AG04450 (cell line): ENCODE measurements around the gene IL1RN. TPM values are rescaled to one million over a fixed set of nuclear protein-coding genes. Genes with fewer than 3 reads are reported as not detected.

ENCODE experiments used
- CTCF ChIA-PET: fragments of 300-600, 350-600 bp; formaldehyde crosslinking; extraction: SDS; loops from one replicate; lab custom pipeline; 2022; ENCODE audit warnings: antibody characterized with exemption, inconsistent platforms; lab: Charles Lee
- POLR2A ChIA-PET: fragments of 350-600 bp; formaldehyde crosslinking; extraction: SDS; loops from one replicate; lab custom pipeline; 2021; ENCODE audit warnings: antibody characterized with exemption, inconsistent platforms; lab: Yijun Ruan, JAX
- DNase-seq: peaks from one replicate; pipeline ENCODE4 v3.0.0-alpha.2; 2011; ENCODE audit warnings: low read depth, low spot score
- H3K27ac ChIP-seq: one replicate; pipeline ENCODE4 v1.5.1; 2012; ENCODE audit warnings: low read depth, low read length, control low read depth
- H3K27me3 ChIP-seq: one replicate; pipeline ENCODE4 v1.6.0; 2012; ENCODE audit warnings: low read length; ENCODE audit not compliant: control insufficient read depth, insufficient read depth
- H3K4me3 ChIP-seq: 2 replicates; pipeline ENCODE4 v1.5.1; 2011; ENCODE audit warnings: mild to moderate bottlenecking, low read depth, low read length, control low read depth
- H3K9me3 ChIP-seq: 2 replicates; pipeline ENCODE4 v1.5.1; 2012; ENCODE audit warnings: low read length; ENCODE audit not compliant: control insufficient read depth, insufficient read depth
- polyA plus RNA-seq: library from polyadenylated mRNA; depleted of rRNA; stranded (reverse); fragments of >200 nt; gene quantifications from 2 replicates; pipeline ENCODE4 v1.2.3, GENCODE V29; 2011
- TF ChIP-seq, protein P1 (sequence below): IDR thresholded peaks from 2 replicates; pipeline ENCODE4 v1.5.1; 2011; ENCODE audit warnings: low read depth, low read length, control low read depth, inconsistent platforms

Gene IL1RN
- polyA plus RNA-seq, 1 experiment, result not detected

- Histone ChIP-seq H3K4me3 (no peak overlapping the region), H3K9me3 (no peaks in the 10 kb centered on the region), H3K27me3 (peaks cover 12% of the 10 kb centered on the region), H3K27ac (no peak overlapping the region)
- ChIA-PET CTCF (interaction anchor here (3.5 kb wide), 1 partner anchor 15 kb away, joined by 16 read pairs; no protein-coding TSS in a partner anchor), POLR2A (no interaction called here)
- TF ChIP-seq, protein P1, sequence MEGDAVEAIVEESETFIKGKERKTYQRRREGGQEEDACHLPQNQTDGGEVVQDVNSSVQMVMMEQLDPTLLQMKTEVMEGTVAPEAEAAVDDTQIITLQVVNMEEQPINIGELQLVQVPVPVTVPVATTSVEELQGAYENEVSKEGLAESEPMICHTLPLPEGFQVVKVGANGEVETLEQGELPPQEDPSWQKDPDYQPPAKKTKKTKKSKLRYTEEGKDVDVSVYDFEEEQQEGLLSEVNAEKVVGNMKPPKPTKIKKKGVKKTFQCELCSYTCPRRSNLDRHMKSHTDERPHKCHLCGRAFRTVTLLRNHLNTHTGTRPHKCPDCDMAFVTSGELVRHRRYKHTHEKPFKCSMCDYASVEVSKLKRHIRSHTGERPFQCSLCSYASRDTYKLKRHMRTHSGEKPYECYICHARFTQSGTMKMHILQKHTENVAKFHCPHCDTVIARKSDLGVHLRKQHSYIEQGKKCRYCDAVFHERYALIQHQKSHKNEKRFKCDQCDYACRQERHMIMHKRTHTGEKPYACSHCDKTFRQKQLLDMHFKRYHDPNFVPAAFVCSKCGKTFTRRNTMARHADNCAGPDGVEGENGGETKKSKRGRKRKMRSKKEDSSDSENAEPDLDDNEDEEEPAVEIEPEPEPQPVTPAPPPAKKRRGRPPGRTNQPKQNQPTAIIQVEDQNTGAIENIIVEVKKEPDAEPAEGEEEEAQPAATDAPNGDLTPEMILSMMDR, result no peak
- DNase-seq, result no peak
These were observed 5.0 kb upstream of the IL1RN start for GRCh38 chr2:113122364-113122763.

- POLR2A ChIA-PET, result no interaction called here
These were observed 3.7 kb upstream of the IL1RN start for GRCh38 chr2:113123726-113124125.

GRCh38 chr2:113124181-113124961 lies 3.0 kb upstream of the IL1RN start:
- TF ChIP-seq, protein P1, result no peak
- POLR2A ChIA-PET, result no interaction called here
- DNase-seq, result no peak
- no peaks in the 10 kb centered on the region for H3K9me3 ChIP-seq
- H3K27ac ChIP-seq, result no peak overlapping the region
- H3K27me3 ChIP-seq, result peaks cover 16% of the 10 kb centered on the region
- CTCF ChIA-PET, result interaction anchor here (0.5 to 2.2 kb wide), 2 partner anchors 14 to 261 kb away, joined by 8 to 9 read pairs; no protein-coding TSS in a partner anchor
- H3K4me3 ChIP-seq, result no peak overlapping the region

More at GRCh38 chr2:113123726-113124125, 3.7 kb upstream of the IL1RN start:
- peaks cover 16% of the 10 kb centered on the region for H3K27me3 ChIP-seq
- no peaks in the 10 kb centered on the region for H3K9me3 ChIP-seq
- no peak overlapping the region for H3K27ac ChIP-seq
- CTCF ChIA-PET, result interaction anchor here (0.5 to 2.2 kb wide), 2 partner anchors 14 to 262 kb away, joined by 8 to 9 read pairs; no protein-coding TSS in a partner anchor
- DNase-seq, result no peak
- no peak overlapping the region for H3K4me3 ChIP-seq
- TF ChIP-seq, protein P1, result no peak

- no peak overlapping the region for H3K27ac ChIP-seq
- no peak overlapping the region for H3K4me3 ChIP-seq
- H3K9me3 ChIP-seq, result no peaks in the 10 kb centered on the region
- DNase-seq, result no peak
- TF ChIP-seq, protein P1, result no peak
- peaks cover 19% of the 10 kb centered on the region for H3K27me3 ChIP-seq
- POLR2A ChIA-PET, result no interaction called here
- CTCF ChIA-PET, result interaction anchor here (2.2 kb wide), 1 partner anchor 13 kb away, joined by 9 read pairs; no protein-coding TSS in a partner anchor
These were observed 2.2 kb upstream of the IL1RN start for GRCh38 chr2:113124984-113125855.
